ENCODE results near the gene MYO5C.
A peak's percentile ranks its signal among the peaks of the same experiment; 100 is the strongest.

Gene MYO5C

GRCh38 chr15:52278636-52279367, 16.8 kb downstream of the MYO5C start:
- DNase-seq (ENCODE audit: low read depth) = no peak

DNA sequence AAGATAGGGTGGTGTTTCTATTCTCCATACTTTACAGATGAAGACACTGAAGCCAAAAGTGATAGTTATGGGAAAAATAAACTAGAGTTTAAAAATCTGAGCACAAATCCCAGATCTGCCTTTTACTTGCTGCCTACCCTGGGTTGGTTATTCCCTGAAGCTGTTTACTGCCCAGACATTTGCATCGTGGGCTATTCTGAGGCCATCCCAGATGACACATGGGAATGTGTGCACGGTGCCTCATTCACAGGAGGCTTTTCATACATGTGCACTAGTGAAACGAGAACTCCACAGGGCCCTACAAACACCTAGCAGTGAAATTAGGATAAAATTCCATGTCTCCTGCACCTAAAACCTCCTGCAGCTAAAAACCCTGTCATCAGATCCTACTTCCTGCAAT, 17.5 kb downstream of the MYO5C start:
- no peak for DNase-seq (ENCODE audit: low read depth)

DNA sequence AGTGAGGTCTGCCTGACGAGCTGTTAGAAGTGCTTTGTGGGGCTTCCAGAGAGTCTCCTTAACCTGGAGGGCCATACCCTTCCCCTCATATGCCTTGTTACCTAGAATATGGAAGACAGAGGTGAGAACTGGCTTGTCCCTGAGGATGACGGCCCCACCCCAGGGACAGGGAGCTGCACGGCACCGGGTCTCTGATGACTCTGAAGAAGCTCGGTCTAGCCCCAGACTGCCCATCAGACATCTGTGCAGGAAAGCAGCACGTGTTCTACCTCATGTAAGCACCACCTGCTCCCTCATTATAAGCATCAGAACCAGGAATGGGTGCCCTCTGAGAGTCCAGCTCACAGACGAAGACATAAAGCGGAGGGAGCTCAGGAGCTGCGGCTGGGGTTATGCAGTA, 18.0 kb downstream of the MYO5C start:
- DNase-seq (ENCODE audit: low read depth) = no peak

DNA sequence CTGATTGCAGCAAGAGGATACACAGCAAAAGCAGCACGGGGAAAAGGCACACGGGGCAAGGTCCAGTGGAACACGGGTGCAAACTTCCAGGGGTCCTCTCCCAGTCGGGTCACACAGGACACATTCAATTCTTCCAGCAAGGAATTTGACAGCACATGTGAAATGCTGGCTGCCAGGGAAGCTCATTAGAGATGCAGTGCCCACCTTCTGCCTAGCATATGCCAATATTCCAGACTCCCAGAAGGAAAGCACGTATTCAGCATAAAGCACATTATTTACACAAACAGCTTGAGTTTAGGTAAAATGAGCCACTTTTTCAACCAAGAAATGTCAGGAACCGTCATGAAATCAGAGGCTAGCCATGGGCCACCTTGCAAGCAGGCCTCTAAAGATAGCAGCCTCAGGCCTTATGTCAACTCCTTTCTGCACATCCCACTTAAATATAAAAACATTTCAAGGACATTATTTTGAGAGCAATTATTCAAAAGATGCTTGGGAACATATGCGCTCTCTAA, 19.3 kb downstream of the MYO5C start:
- DNase-seq (ENCODE audit: low read depth) = no peak

GRCh38 chr15:52263563-52264282, 31.9 kb downstream of the MYO5C start:
- DNase-seq (ENCODE audit: low read depth) = no peak

- no peak for DNase-seq (ENCODE audit: low read depth)
These were observed 33.2 kb downstream of the MYO5C start for GRCh38 chr15:52262364-52262763.

- DNase-seq (ENCODE audit: low read depth) = peak; percentile 34
These were observed 33.9 kb downstream of the MYO5C start for GRCh38 chr15:52261498-52262242.

DNA sequence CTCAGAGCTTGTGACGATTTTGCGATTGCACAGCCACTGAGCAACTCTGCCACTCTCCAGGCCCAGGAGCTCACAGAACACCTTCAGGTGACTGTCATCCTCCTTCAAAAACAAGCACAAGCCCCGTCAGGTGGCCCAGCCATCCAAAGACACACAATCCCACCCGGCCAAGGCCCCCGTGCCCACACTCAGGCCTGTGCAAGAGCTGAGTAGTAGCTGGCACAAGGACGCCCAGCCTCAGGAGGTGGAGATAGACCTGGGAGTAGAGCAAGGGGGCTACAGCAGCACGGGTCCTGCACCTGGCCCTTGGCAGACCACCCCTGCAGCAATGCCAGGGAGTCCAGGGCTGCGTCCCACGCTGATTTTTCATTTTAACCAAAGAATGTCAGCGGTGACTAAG, 34.6 kb downstream of the MYO5C start:
- DNase-seq (ENCODE audit: low read depth) = no peak

- no peak for DNase-seq (ENCODE audit: low read depth)
These were observed 36.1 kb downstream of the MYO5C start for GRCh38 chr15:52259503-52259902.

- no peak for DNase-seq (ENCODE audit: low read depth)
These were observed 37.1 kb downstream of the MYO5C start for GRCh38 chr15:52258461-52258860.

DNA sequence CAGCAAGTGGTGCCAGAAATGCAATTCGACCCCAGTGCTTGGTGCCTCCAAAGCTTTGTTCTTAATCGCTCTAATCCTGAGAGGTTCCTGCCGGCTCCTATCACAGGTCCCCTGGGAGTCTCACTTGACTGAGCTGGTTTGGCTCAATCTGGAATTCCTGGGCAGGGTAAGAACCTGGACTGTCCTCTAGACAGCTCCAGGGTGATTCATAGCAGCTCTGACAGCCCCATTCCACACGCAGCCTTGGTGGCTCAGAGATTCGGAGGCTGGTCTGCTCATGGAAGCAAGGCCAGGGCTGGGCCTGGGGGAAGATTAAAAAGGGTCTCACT, 37.9 kb downstream of the MYO5C start:
- no peak for DNase-seq (ENCODE audit: low read depth)

DNA sequence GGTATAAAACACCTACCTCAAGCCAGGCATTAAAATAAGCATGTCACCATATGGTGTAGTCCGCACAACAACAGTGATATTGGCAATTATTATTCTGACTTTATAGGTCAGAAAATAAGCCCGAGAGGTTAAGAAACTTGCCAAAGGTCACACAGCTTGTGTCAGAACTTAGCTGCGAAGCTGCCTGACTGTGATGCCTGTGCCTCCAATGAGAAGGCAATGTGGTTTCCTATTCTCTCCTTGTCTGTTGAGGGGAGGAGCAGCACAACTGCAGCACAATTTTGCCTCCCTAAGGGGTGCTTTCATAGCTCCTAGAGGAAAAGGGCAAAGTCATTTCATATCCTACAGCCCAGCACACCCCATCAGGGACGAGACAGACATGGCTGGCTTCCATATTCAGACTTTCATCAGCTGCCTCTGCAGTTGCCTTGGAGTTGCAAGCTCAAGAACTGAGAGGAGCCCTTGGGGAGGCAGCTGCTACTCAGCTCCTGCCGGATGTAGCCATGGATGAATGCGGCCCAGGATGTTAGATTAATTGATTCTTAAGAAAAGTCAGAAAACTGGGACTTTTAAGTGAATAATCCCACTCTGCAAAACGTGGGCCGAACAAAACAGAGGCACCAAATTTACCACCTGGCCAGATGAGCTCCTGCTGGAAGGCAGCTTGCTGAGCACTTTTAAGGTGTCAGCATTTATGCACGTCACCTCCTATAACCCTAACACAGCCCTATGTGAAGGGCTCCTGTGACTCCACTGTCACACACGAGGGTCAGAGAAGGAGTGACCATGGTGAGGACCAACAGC, 38.5 kb downstream of the MYO5C start:
- DNase-seq (ENCODE audit: low read depth) = no peak

DNA sequence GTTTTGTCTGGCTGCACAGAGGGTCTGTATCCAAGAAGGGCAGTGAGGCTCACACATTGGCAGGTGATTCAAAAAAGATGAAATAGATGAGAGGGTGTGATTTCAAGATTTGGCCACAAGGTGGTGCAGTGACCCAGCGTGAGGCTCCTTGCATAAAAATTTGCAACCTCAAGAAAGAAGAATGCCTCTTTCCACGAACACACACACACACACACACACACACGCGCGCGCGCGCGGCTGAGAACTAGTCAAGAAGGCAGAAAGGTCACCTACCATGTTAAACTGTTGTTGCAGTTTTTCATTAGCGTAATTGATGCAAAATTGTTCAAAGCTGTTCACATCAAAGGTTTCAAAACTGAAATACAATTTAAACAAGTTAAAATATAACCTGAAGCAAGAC, 39.2 kb downstream of the MYO5C start:
- DNase-seq (ENCODE audit: low read depth) = peak; percentile 49

- no peak for DNase-seq (ENCODE audit: low read depth)
These were observed 39.7 kb downstream of the MYO5C start for GRCh38 chr15:52255935-52256334.

DNA sequence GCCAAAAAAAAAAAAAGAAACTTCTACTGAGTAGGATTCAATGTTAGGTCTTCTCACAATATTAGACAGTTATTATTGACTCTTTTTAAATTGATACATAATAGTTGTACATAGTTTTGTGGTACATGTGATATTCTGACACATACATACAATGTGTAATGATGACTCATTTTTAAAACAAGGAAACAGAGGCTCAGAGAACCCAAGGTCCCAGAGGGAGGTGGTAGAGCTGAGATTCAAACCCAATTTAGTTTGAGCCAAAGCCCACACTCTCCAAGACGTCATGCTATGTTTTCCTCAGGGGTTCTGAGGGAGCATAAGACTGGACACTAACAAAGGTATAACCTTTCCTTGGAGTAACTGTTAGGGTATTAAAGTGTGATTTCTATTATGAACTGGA, 40.6 kb downstream of the MYO5C start:
- DNase-seq (ENCODE audit: low read depth) = no peak

DNA sequence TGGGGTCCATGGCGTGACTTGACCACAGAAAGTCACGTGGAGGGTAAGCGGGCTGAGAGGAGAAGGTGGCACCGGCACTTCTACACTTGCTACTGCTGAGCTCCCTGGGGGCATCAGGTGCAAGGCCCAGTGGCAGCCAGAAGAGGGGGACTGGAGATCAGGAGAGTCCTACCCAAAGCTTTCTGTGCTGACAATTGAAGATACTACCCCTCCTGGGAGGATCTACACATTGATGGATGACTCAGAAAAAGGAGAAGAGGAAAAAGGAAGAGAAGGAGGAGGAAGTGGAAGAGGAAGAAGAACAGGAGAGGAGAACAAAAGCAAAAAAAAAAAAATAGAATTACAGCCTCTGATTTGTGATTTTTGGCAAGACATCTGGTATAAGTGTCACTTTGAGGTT, 41.2 kb downstream of the MYO5C start:
- no peak for DNase-seq (ENCODE audit: low read depth)

DNA sequence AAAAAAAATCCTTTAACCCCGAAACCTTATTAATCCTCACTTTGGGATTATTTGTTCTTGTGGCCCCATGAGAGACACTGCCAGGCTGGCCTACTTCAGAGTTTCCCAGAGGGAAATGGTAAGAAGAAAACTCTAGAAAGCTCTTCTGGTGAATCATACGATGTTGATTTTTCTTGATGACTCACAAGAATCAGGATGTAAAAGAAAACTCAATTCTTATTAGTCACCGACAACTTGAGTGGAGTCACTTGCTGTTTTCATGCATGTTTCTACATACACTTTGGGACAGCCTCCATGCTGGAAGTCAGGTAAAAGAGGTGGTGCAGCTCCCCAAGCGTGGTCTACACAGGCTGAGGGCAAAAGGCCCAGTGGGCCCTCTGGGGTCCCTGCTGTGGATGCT, 42.8 kb downstream of the MYO5C start:
- no peak for DNase-seq (ENCODE audit: low read depth)

DNA sequence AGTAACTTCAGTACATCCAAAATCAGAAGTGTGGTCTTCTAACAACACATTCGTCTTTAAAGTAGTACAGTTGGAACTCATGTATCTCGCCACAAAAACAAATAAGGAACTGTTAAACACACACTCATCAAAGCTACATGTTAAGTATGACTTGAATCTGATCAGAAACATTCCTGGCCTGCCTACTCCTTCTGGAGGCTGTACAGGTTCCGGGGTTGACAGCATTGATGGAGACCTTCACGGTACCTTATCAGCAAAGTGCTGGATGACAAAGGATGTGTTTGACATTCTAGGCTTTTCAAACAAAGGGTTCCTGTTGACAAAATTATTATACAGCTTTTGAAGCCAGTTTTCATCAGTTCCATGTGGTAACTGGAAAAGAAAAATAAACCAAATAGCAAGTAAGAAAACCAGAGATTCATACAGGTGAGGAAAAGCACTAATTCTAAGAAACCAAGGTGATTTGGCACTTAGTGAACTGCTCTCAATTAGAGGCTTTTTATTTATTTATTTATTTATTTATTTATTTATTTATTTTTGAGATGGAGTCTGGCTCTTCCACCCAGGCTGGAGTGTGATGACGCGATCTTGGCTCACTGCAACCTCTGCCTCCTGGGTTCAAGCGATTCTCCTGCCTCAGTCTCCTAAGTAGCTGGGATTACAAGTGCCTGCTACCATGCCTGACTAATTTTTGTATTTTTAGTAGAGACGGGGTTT, 44.3 kb downstream of the MYO5C start:
- DNase-seq (ENCODE audit: low read depth) = no peak

DNA sequence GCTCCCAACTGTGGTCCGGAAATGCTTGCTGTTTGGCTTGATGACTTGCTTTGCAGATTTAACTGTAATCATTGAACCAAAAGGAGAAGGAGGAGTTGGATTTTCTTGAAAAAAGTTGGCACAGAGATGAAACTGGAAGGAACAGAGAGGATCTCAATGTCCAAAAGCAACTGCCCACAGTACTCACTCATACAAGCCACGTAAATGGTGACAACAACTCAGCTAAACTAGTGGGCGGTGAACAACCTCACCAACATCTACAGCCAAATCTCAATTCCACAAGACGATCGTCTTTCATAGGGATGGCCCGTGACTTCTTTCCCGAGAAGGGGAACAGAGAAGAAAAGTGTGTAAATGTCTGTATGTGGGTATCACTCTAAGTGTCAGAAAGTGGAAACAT, 48.1 kb downstream of the MYO5C start:
- no peak for DNase-seq (ENCODE audit: low read depth)

DNA sequence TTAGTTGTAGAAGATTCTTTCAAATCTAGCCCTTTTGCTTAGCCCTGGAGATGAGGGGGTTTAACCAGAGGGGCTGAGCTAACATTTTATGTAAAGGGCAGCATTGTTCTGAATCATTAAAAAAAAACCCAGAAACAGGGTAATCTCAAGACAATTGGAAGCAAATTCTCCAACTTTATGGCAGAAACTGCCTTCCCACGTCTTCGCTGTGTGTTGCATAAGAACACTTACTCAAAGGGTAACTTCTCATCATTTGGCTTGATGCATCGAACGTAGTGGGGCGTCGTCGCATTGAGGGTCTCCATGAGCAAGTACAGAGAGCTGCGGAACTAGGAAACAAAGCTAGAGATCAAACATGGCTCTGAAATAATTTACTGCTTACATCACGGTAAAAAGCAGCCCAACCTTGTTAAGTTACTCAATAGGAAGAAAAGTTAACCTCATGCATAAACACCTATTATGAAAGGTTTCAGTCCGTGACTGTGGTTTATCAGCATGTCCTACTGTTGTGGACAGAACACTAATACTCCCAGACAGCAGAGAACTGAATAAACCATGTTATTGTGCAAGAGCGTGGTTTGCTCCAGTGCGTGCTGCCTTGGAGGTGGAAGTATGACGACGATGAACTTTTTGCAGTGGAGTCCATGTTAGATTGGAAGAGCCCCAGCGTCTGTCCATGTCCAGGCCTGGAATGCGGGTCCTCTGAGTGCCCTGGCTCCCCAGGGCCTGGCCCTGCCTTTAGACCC, 48.7 kb downstream of the MYO5C start:
- no peak for DNase-seq (ENCODE audit: low read depth)

Measured in stimulated activated CD8-positive, alpha-beta memory T cell treated with anti-CD3 and anti-CD28 coated beads, Interleukin-4, amount 100 ng/mL, for 24 hours (primary cell).